ENCODE data around the gene ZSCAN2. TPM values are rescaled to one million over a fixed set of nuclear protein-coding genes. Genes with fewer than 3 reads are reported as not detected.

The ZSCAN2 gene
- total RNA-seq, 5 donors from 2014 or later (not counting 1 experiment from before 2014, with no cell fraction given), result 7.6 to 15.5 (median 12.5) TPM

DNA sequence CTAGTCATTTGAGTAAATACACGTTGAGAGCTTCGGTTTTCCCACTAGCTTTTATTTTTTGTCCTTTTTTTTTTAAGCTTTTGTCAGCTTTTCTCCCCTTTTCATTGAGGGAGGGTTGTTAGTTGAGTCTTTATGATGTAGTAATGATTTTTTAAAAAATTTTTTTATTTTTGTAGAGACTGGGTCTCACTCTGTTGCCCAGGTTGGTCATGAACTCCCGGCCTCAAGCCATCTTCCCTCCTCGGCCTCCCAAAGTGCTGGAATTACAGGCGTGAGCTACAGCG lies 688 bp downstream of the ZSCAN2 start:
- H3K4me3 Mint-ChIP-seq, result peak overlapping the region; percentile 95
- Histone ChIP-seq H3K9me3 (no peaks in the 10 kb centered on the region), H3K27ac (ENCODE audit: low read length) (no peak overlapping the region), H3K4me3 (ENCODE audit: control insufficient read depth in 1 of 2, extremely low read depth in 1 of 2, low read length in 1 of 2) (peak overlapping the region; percentile 85 to 91), H3K36me3 (ENCODE audit: control insufficient read depth in 2 of 2, extremely low read depth in 1 of 2, insufficient read depth in 1 of 2, low read length in 1 of 2) (peaks cover 0 to 9% of the 10 kb centered on the region in 2 donors), H3K4me1 (ENCODE audit: control insufficient read depth in 1 of 2, extremely low read depth in 1 of 2, insufficient read depth in 2 of 2, low read length in 2 of 2) (peaks cover 18 to 62% of the 10 kb centered on the region in 2 experiments), H3K27me3 (replicated peaks in 1 of 2; ENCODE audit: control insufficient read depth in 2 of 2, extremely low read depth in 1 of 2, insufficient read depth in 2 of 2, low read length in 1 of 2) (no peaks in the 10 kb centered on the region)
- peaks cover 19% of the 10 kb centered on the region for H3K36me3 Mint-ChIP-seq
- ATAC-seq (replicated peaks in 1 of 4), result no peak
- no CpG with 5 or more reads among the region's 6 CpGs for WGBS (ENCODE audit: insufficient coverage)
- H3K27ac Mint-ChIP-seq, result no peak overlapping the region
- no peaks in the 10 kb centered on the region for H3K9me3 Mint-ChIP-seq
- POLR2A ChIA-PET, result no interaction called here
- peaks cover 76 to 82% (median 80%) of the 10 kb centered on the region in 3 donors for H3K4me1 Mint-ChIP-seq
- no peak for DNase-seq
- CTCF ChIA-PET, result interaction anchor here (0.7 to 1.4 kb wide), 6 partner anchors 10 to 57 kb away, joined by 3 to 5 read pairs (median 4); no protein-coding TSS in a partner anchor
- H3K27me3 Mint-ChIP-seq, result no peaks in the 10 kb centered on the region

- Histone ChIP-seq H3K27ac (ENCODE audit: low read length) (no peak overlapping the region), H3K4me3 (ENCODE audit: control insufficient read depth in 1 of 2, extremely low read depth in 1 of 2, low read length in 1 of 2) (no peak overlapping the region), H3K36me3 (ENCODE audit: control insufficient read depth in 2 of 2, extremely low read depth in 1 of 2, insufficient read depth in 1 of 2, low read length in 1 of 2) (peaks cover 0 to 22% of the 10 kb centered on the region in 2 donors), H3K9me3 (no peaks in the 10 kb centered on the region), H3K4me1 (ENCODE audit: control insufficient read depth in 1 of 2, extremely low read depth in 1 of 2, insufficient read depth in 2 of 2, low read length in 2 of 2) (peaks cover 10 to 52% of the 10 kb centered on the region in 2 experiments), H3K27me3 (replicated peaks in 1 of 2; ENCODE audit: control insufficient read depth in 2 of 2, extremely low read depth in 1 of 2, insufficient read depth in 2 of 2, low read length in 1 of 2) (no peaks in the 10 kb centered on the region)
- peaks cover 34% of the 10 kb centered on the region for H3K36me3 Mint-ChIP-seq
- no peak for ATAC-seq (replicated peaks in 1 of 4)
- H3K27me3 Mint-ChIP-seq, result no peaks in the 10 kb centered on the region
- peaks cover 62 to 71% (median 63%) of the 10 kb centered on the region in 3 donors for H3K4me1 Mint-ChIP-seq
- DNase-seq, result no peak
- ChIA-PET POLR2A (no interaction called here), CTCF (no interaction called here)
- 99% methylated on average over 13 of the region's 14 CpGs for WGBS (ENCODE audit: insufficient coverage)
- peak overlapping the region; percentile 18 to 72 for H3K27ac Mint-ChIP-seq
- H3K4me3 Mint-ChIP-seq, result peak overlapping the region; percentile 2 to 47 (median 10)
- no peaks in the 10 kb centered on the region for H3K9me3 Mint-ChIP-seq
Observed at GRCh38 chr15:84603630-84604379, 3.0 kb downstream of the ZSCAN2 start.

DNA sequence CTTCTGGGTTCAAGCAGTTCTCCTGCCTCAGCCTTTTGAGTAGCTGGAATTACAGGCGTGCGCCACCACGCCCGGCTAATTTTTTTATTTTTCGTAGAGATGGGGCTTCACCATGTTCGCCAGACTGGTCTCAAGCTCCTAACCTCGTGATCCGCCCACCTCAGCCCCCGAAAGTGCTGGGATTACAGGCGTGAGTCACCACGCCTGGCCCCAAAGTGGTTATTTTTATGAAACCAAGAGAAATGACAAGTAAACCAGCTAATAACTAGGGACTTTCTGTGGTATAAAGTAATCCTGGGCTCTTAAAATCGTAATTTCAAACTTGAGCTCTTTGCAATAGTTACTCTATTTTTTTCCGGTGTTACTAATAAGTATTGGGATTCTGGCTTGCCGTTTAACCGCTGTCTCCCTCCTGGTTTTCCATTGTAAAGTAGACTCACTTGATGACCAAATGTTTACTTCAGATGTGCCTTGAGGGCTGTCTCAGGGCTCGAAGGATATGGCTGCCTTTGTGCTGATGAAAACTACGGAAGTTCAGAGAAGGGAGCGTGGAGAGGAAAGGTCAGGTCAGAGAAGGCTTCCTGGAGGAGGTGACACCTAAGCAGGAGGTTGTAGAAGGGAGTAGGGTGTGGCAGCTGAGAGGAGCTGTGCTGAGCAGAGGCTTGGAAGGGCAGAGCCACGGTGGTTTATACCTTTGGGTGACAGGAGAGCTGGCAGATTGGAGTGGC lies 4.2 kb downstream of the ZSCAN2 start:
- Histone ChIP-seq H3K4me3 (ENCODE audit: control insufficient read depth in 1 of 2, extremely low read depth in 1 of 2, low read length in 1 of 2) (no peak overlapping the region), H3K27me3 (replicated peaks in 1 of 2; ENCODE audit: control insufficient read depth in 2 of 2, extremely low read depth in 1 of 2, insufficient read depth in 2 of 2, low read length in 1 of 2) (no peaks in the 10 kb centered on the region), H3K36me3 (ENCODE audit: control insufficient read depth in 2 of 2, extremely low read depth in 1 of 2, insufficient read depth in 1 of 2, low read length in 1 of 2) (peaks cover 5 to 24% of the 10 kb centered on the region in 2 donors), H3K9me3 (no peaks in the 10 kb centered on the region), H3K27ac (ENCODE audit: low read length) (peak overlapping the region; percentile 56), H3K4me1 (ENCODE audit: control insufficient read depth in 1 of 2, extremely low read depth in 1 of 2, insufficient read depth in 2 of 2, low read length in 2 of 2) (peaks cover 0 to 42% of the 10 kb centered on the region in 2 experiments)
- DNase-seq, result peak in 2 of 35 experiments; percentile 14 to 33
- ATAC-seq (replicated peaks in 1 of 4), result no peak
- Mint-ChIP-seq H3K4me1 (peaks cover 50 to 60% (median 56%) of the 10 kb centered on the region in 3 donors), H3K36me3 (peaks cover 44% of the 10 kb centered on the region), H3K9me3 (no peaks in the 10 kb centered on the region), H3K4me3 (peak overlapping the region; percentile 19 to 44 (median 22)), H3K27ac (peak overlapping the region; percentile 76 to 78), H3K27me3 (no peaks in the 10 kb centered on the region)
- ChIA-PET CTCF (interaction anchor here (0.6 to 0.7 kb wide), 2 partner anchors 72 to 400 kb away, joined by 3 to 9 read pairs; no protein-coding TSS in a partner anchor), POLR2A (no interaction called here)
- 36% methylated on average over 13 of the region's 19 CpGs for WGBS (ENCODE audit: insufficient coverage)

GRCh38 chr15:84605554-84605882 lies 4.7 kb downstream of the ZSCAN2 start:
- H3K27me3 Mint-ChIP-seq, result no peaks in the 10 kb centered on the region
- 57% methylated on average over 1 of the region's 2 CpGs for WGBS (ENCODE audit: insufficient coverage)
- H3K27me3 ChIP-seq (replicated peaks in 1 of 2; ENCODE audit: control insufficient read depth in 2 of 2, extremely low read depth in 1 of 2, insufficient read depth in 2 of 2, low read length in 1 of 2), result no peaks in the 10 kb centered on the region
- ChIA-PET CTCF (interaction anchor here in 1 of 2 donors (0.6 kb wide), 1 partner anchor 71 kb away, joined by 3 read pairs; no protein-coding TSS in a partner anchor), POLR2A (no interaction called here)
- DNase-seq (no peak), ATAC-seq (replicated peaks in 1 of 4) (no peak)
- H3K9me3 Mint-ChIP-seq, result no peaks in the 10 kb centered on the region
- H3K36me3 ChIP-seq (ENCODE audit: control insufficient read depth in 2 of 2, extremely low read depth in 1 of 2, insufficient read depth in 1 of 2, low read length in 1 of 2), result peaks cover 5 to 24% of the 10 kb centered on the region in 2 donors
- peaks cover 0 to 37% of the 10 kb centered on the region in 2 experiments for H3K4me1 ChIP-seq (ENCODE audit: control insufficient read depth in 1 of 2, extremely low read depth in 1 of 2, insufficient read depth in 2 of 2, low read length in 2 of 2)
- H3K4me3 ChIP-seq (ENCODE audit: control insufficient read depth in 1 of 2, extremely low read depth in 1 of 2, low read length in 1 of 2), result no peak overlapping the region
- H3K36me3 Mint-ChIP-seq, result peaks cover 44% of the 10 kb centered on the region
- H3K9me3 ChIP-seq, result no peaks in the 10 kb centered on the region
- H3K4me3 Mint-ChIP-seq, result peak overlapping the region; percentile 19 to 44 (median 22)
- H3K27ac Mint-ChIP-seq, result peak overlapping the region; percentile 76 to 78
- H3K4me1 Mint-ChIP-seq, result peaks cover 46 to 54% (median 52%) of the 10 kb centered on the region in 3 donors
- H3K27ac ChIP-seq (ENCODE audit: low read length), result peak overlapping the region; percentile 56

- no peaks in the 10 kb centered on the region for H3K9me3 ChIP-seq
- no peak overlapping the region for H3K4me3 ChIP-seq (ENCODE audit: control insufficient read depth in 1 of 2, extremely low read depth in 1 of 2, low read length in 1 of 2)
- no peak overlapping the region for H3K27ac ChIP-seq (ENCODE audit: low read length)
- H3K9me3 Mint-ChIP-seq, result no peaks in the 10 kb centered on the region
- DNase-seq (no peak), ATAC-seq (replicated peaks in 1 of 4) (no peak)
- no peak overlapping the region for H3K4me3 Mint-ChIP-seq
- H3K27ac Mint-ChIP-seq, result peak overlapping the region in 1 of 2 donors; percentile 57
- peaks cover 42 to 50% (median 47%) of the 10 kb centered on the region in 3 donors for H3K4me1 Mint-ChIP-seq
- H3K27me3 Mint-ChIP-seq, result no peaks in the 10 kb centered on the region
- H3K4me1 ChIP-seq (ENCODE audit: control insufficient read depth in 1 of 2, extremely low read depth in 1 of 2, insufficient read depth in 2 of 2, low read length in 2 of 2), result peaks cover 0 to 29% of the 10 kb centered on the region in 2 experiments
- ChIA-PET CTCF (no interaction called here), POLR2A (no interaction called here)
- 92% methylated on average over 6 of the region's 8 CpGs for WGBS (ENCODE audit: insufficient coverage)
- no peaks in the 10 kb centered on the region for H3K27me3 ChIP-seq (replicated peaks in 1 of 2; ENCODE audit: control insufficient read depth in 2 of 2, extremely low read depth in 1 of 2, insufficient read depth in 2 of 2, low read length in 1 of 2)
- H3K36me3 Mint-ChIP-seq, result peaks cover 44% of the 10 kb centered on the region
- peaks cover 5 to 24% of the 10 kb centered on the region in 2 donors for H3K36me3 ChIP-seq (ENCODE audit: control insufficient read depth in 2 of 2, extremely low read depth in 1 of 2, insufficient read depth in 1 of 2, low read length in 1 of 2)
Observed at GRCh38 chr15:84606653-84607120, 5.9 kb downstream of the ZSCAN2 start.

DNA sequence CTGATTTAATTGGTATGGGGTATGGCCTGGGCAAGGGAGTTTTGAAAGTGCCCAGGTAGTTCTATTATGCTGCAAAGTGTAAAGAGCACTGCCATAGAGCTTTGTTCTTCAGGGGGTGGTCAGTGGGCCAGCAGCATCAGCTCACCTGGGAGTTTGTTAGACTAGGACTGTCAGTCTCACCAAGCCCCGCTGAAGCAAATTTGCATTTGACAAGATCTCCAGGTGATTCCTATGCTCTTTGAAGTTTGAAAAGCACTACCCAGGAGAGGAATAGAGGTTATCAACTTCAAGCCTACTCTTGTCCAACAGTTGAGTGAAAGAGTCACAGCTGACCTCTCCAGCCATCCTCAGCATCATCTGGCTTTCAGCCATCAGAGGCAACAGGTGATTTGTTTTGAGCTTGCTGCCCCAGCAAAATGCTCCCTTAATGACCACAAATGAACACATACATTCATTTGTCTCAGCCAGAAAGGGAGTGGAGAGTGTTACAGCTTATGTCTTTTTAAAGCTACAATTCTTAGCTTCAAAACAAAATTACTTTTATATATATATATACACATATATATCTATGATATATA lies 8.0 kb downstream of the ZSCAN2 start:
- H3K27ac Mint-ChIP-seq, result no peak overlapping the region
- no peak overlapping the region for H3K4me3 Mint-ChIP-seq
- no CpG with 5 or more reads among the region's 1 CpG for WGBS (ENCODE audit: insufficient coverage)
- H3K4me1 Mint-ChIP-seq, result peaks cover 34 to 37% (median 36%) of the 10 kb centered on the region in 3 donors
- ChIA-PET POLR2A (no interaction called here), CTCF (interaction anchor here in 1 of 2 donors (0.7 kb wide), 1 partner anchor 264 kb away, joined by 6 read pairs; no protein-coding TSS in a partner anchor)
- no peak overlapping the region for H3K4me3 ChIP-seq (ENCODE audit: control insufficient read depth in 1 of 2, extremely low read depth in 1 of 2, low read length in 1 of 2)
- no peak overlapping the region for H3K27ac ChIP-seq (ENCODE audit: low read length)
- no peak for ATAC-seq (replicated peaks in 1 of 4)
- H3K36me3 ChIP-seq (ENCODE audit: control insufficient read depth in 2 of 2, extremely low read depth in 1 of 2, insufficient read depth in 1 of 2, low read length in 1 of 2), result peaks cover 5 to 26% of the 10 kb centered on the region in 2 donors
- no peak for DNase-seq
- no peaks in the 10 kb centered on the region for H3K27me3 ChIP-seq (replicated peaks in 1 of 2; ENCODE audit: control insufficient read depth in 2 of 2, extremely low read depth in 1 of 2, insufficient read depth in 2 of 2, low read length in 1 of 2)
- no peaks in the 10 kb centered on the region for H3K27me3 Mint-ChIP-seq
- H3K4me1 ChIP-seq (ENCODE audit: control insufficient read depth in 1 of 2, extremely low read depth in 1 of 2, insufficient read depth in 2 of 2, low read length in 2 of 2), result peaks cover 0 to 22% of the 10 kb centered on the region in 2 experiments
- H3K9me3 ChIP-seq, result no peaks in the 10 kb centered on the region
- H3K9me3 Mint-ChIP-seq, result no peaks in the 10 kb centered on the region
- H3K36me3 Mint-ChIP-seq, result peaks cover 47% of the 10 kb centered on the region

Measured in T-cell (primary cell).